ENCODE data around the gene UPK1A. TPM values are rescaled to one million over a fixed set of nuclear protein-coding genes. Genes with fewer than 3 reads are reported as not detected.
"Not testable (repeated sequence)": the region's sequence is repeated elsewhere in the genome, so short reads cannot be mapped to it uniquely, and the experiment has no call there.

UPK1A gene
- polyA plus RNA-seq, 6 donors from 2014 or later: not detected

DNA sequence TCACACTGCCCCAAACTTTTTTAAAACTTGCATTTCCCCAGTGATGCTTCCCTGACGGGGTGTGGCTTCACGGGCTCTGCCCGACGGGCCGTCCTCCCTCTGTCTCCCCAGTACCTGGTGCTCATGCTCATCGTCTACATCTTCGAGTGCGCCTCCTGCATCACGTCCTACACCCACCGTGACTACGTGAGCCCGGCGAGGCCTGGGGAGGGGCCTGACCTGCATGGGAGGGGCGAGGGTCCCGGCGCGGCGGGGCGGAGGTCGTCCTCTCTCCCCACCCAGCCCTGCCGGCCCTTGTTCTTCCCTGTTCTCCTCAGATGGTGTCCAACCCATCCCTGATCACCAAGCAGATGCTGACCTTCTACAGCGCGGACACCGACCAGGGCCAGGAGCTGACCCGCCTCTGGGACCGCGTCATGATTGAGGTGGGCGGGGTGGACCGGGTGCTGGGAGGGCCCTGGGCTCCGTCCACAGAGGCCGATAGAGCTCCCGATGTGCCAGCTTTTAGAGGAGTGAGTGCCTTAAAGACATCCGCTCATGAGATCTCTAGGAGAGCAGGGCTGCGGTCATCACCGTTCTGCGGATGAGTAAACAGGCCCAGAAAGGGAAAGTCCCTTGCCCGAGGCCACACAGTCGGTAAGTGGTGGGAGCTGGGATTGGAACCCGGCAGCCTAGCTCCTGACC, 6.9 kb downstream of the UPK1A start:
- Mint-ChIP-seq H3K27ac (no peak overlapping the region), H3K4me3 (peak overlapping the region; percentile 61 to 79 (median 73)), H3K9me3 (peaks cover 0 to 4% (median 0%) of the 10 kb centered on the region in 7 donors), H3K36me3 (peaks cover 0 to 6% of the 10 kb centered on the region in 2 donors), H3K4me1 (peaks cover 3 to 10% (median 7%) of the 10 kb centered on the region in 3 donors), H3K27me3 (peaks cover 22 to 64% (median 58%) of the 10 kb centered on the region in 3 donors)
- peak; percentile 61 to 67 for ATAC-seq (ENCODE audit: low read depth in 2 of 2)
- DNase-seq: no peak

DNA sequence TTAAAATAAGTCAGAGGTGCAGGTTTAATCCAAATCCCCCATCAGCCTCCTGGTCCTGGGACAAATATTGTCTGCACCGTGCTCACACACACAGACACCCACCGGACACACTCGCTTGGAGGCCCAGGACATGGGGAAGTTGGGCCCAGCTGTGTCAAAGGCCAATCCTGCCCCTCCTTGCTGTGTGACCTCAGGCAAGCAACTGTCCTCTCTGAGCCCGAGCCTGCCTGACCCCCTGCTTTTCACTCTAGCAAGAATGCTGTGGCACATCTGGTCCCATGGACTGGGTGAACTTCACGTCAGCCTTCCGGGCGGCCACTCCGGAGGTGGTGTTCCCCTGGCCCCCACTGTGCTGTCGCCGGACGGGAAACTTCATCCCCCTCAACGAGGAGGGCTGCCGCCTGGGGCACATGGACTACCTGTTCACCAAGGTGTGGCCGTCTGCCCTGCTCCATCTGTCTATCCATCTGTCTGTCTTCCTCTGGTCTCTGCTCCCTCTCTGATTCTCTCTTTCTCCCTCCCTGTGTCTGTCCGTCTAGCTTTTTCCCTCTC, 9.3 kb downstream of the UPK1A start:
- Mint-ChIP-seq H3K9me3 (peaks cover 0 to 4% (median 0%) of the 10 kb centered on the region in 7 donors), H3K36me3 (peaks cover 0 to 6% of the 10 kb centered on the region in 2 donors), H3K4me3 (peak overlapping the region in 1 of 8 donors; percentile 78), H3K27ac (no peak overlapping the region), H3K4me1 (peaks cover 3 to 7% (median 6%) of the 10 kb centered on the region in 3 donors), H3K27me3 (peaks cover 22 to 57% (median 47%) of the 10 kb centered on the region in 3 donors)
- ATAC-seq (ENCODE audit: low read depth in 2 of 2): no peak
- no peak for DNase-seq

DNA sequence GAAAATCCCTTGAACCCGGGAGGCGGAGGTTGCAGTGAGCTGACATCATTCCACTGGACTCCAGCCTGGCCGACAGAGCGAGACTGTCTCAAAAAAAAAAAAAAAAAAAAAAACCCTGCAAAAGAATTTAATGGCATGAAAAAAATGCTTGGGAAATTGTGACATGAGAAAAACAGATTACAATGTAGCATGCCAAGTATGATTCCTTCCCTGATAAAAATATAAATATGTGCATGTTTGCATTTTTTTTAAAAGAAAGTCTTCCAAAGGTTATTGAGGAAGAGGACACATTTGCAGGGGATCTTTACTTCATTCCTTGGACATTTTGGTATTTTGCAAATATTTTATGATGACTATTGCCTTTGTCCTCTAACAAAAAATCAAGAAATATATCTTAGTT, 23.5 kb downstream of the UPK1A start:
- DNase-seq (no peak), ATAC-seq (ENCODE audit: low read depth in 2 of 2) (no peak)
- Mint-ChIP-seq H3K4me3 (no peak overlapping the region), H3K27me3 (peaks cover 0 to 4% (median 0%) of the 10 kb centered on the region in 3 donors), H3K36me3 (no peaks in the 10 kb centered on the region), H3K9me3 (no peaks in the 10 kb centered on the region), H3K27ac (no peak overlapping the region), H3K4me1 (peaks cover 0 to 6% (median 4%) of the 10 kb centered on the region in 3 donors)

DNA sequence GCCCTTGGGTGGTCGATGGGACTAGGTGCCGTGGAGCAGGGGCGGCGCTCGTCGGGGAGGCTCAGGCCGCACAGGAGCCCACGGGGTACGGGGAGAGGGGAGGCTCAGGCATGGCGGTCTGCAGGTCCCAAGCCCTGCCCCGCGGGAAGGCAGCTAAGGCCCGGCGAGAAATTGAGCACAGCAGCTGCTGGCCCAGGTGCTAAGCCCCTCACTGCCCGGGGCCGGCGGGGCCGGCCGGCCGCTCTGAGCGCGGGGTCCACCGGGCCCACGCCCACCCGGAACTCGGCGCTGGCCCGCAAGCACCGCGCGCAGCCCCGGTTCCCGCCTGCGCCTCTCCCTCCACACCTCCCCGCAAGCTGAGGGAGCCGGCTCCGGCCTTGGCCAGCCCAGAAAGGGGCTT, 24.8 kb downstream of the UPK1A start:
- not testable (repeated sequence) for H3K27ac Mint-ChIP-seq; H3K36me3 Mint-ChIP-seq; H3K27me3 Mint-ChIP-seq; DNase-seq; H3K9me3 Mint-ChIP-seq; ATAC-seq (ENCODE audit: low read depth in 2 of 2); H3K4me3 Mint-ChIP-seq; H3K4me1 Mint-ChIP-seq

DNA sequence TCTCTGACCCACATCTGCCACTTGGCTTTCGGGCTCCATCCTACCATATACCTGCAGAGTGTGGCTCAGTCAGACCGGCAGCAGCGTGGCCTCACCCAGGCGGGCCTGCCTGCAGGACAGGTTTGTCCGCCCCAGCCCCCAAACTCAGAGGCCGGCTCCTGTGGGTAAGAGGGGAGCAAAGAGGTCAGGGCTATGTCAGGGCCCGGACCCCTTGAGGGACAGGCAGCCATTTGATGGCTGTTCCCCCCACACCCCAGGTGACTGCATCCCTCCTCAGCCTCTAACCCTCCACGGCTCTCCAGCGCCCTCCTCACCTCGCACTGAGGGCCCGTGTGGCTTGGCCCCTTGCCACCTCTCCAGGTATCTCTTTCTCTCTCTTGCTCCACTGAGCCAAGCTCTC, 25.7 kb downstream of the UPK1A start:
- DNase-seq: no peak
- peaks cover 0 to 4% (median 0%) of the 10 kb centered on the region in 3 donors for H3K27me3 Mint-ChIP-seq

DNA sequence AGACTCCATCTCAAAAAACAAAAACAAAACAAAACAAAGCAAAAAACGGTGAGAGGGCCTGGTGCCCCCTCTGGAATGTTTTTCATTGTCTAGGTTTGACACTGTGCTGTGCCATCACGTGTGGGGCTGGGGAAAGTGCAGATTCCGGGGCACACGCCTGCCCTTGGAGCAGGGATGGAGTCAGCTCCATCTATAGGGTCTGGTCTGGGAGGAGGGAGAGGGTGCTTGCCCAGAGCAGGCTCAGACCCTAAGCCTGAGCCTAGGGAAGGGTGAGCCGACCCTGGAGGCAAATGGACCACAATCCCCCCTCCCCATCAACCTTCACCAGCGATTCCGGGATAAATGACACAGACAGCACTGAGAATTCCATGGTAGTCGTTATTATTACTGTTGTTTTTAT, 27.1 kb downstream of the UPK1A start:
- Mint-ChIP-seq H3K27ac (no peak overlapping the region), H3K4me1 (peaks cover 0 to 6% (median 4%) of the 10 kb centered on the region in 3 donors), H3K4me3 (no peak overlapping the region), H3K9me3 (no peaks in the 10 kb centered on the region), H3K27me3 (peaks cover 0 to 4% (median under 1%) of the 10 kb centered on the region in 3 donors), H3K36me3 (no peaks in the 10 kb centered on the region)
- DNase-seq (no peak), ATAC-seq (ENCODE audit: low read depth in 2 of 2) (peak; percentile 6 to 7)

More for the DNA sequence above, 25.7 kb downstream of the UPK1A start:
- ATAC-seq (ENCODE audit: low read depth in 2 of 2): no peak
- Mint-ChIP-seq H3K4me3 (no peak overlapping the region), H3K27ac (no peak overlapping the region), H3K4me1 (peaks cover 0 to 6% (median 4%) of the 10 kb centered on the region in 3 donors), H3K36me3 (no peaks in the 10 kb centered on the region), H3K9me3 (no peaks in the 10 kb centered on the region)

DNA sequence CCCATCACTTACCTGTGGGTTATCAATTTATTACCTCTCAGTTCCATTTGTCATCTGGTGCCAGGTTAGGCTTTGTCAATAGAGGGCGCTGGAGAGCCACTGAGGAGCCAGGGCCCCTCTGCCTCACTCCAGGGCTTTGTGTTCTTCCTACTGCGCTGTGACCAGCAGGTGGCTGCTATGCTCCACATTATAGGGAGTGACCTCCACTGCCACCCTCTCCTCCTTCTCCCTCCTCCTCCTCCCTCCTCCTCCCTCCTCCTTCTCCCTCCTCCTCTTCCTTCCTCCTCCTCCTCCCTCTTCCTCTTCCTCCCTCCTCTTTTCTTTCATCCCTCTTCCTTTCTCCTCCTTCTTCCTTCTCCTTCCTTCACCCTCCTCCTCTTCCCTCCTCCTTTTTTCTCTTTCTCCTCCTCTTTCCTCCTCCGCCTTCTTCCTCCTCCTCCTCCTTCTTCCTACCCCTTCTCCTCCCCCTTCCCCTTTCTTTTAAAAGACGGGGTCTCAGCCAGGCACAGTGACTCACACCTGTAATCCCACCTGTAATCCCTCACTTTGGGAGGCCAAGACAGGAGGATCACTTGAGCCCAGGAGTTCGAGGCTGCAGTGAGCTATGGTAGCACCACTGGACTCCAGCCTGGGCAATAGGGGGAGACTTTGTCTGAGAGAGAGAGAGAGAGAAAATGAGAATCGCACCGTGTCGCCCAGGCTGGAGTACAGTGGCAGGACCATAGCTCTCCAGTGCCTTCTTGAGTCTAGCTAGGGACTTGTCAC, 27.7 kb downstream of the UPK1A start:
- Mint-ChIP-seq H3K27me3 (peaks cover 0 to 6% (median 4%) of the 10 kb centered on the region in 3 donors), H3K9me3 (no peaks in the 10 kb centered on the region), H3K4me3 (peak overlapping the region in 1 of 8 donors; percentile 9), H3K4me1 (peaks cover 0 to 6% (median 4%) of the 10 kb centered on the region in 3 donors), H3K36me3 (no peaks in the 10 kb centered on the region), H3K27ac (peak overlapping the region in 1 of 6 donors; percentile 26)
- peak; percentile 100 for ATAC-seq (ENCODE audit: low read depth in 2 of 2)
- DNase-seq: peak; percentile 82

DNA sequence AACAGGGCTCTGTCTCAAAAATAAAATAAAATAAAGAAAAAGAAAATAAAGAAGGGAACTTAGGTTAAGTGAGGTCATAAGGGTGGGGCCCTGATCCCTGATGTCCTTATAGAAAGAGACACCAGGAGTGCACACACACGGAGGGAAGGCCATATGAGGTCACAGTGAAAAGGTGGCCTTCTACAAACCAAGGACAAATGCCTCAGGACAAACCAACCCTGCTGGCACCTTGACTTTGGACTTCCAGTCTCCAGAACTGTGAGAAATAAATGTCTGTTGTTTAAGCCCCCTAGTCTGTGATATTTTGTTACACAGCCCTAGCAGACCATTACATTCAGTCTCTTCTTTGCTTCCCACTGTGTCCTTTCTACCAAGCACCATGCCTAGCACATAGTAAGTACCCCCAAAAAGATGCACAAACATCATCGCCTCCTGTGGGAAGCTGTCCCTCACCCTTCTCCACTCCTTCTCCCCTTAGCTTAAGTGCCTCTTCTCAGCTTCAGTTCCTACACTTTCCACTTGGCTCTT, 29.6 kb downstream of the UPK1A start:
- Mint-ChIP-seq H3K27ac (no peak overlapping the region), H3K4me1 (peaks cover 0 to 6% (median 4%) of the 10 kb centered on the region in 3 donors), H3K9me3 (no peaks in the 10 kb centered on the region), H3K36me3 (no peaks in the 10 kb centered on the region), H3K4me3 (no peak overlapping the region), H3K27me3 (peaks cover 0 to 10% (median 4%) of the 10 kb centered on the region in 3 donors)
- DNase-seq (no peak), ATAC-seq (ENCODE audit: low read depth in 2 of 2) (no peak)

DNA sequence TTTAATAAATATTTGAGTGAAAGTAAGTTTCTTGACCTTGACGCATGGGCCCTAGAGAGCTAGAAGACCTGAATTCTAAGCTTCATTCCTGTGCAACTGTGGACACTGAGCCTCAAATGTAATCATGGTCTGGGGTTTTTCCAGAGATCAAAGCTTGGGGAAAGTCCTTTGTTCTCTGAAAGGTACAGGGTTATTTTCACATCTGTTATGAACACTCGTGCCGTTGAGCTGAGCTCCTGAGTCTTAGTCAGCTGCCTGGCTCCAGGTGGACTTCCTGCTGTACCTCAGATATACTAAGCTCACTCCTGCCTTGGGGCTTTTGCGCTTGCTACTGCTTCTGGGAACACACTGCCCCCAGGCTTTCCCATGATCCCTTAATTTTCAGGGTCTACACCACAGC, 30.5 kb downstream of the UPK1A start:
- no peak overlapping the region for H3K4me3 Mint-ChIP-seq
- DNase-seq (no peak), ATAC-seq (ENCODE audit: low read depth in 2 of 2) (no peak)
- H3K4me1 Mint-ChIP-seq: peaks cover 0 to 6% (median 4%) of the 10 kb centered on the region in 3 donors
- peaks cover under 1 to 10% (median 4%) of the 10 kb centered on the region in 3 donors for H3K27me3 Mint-ChIP-seq
- no peaks in the 10 kb centered on the region for H3K9me3 Mint-ChIP-seq
- no peak overlapping the region for H3K27ac Mint-ChIP-seq
- H3K36me3 Mint-ChIP-seq: no peaks in the 10 kb centered on the region

DNA sequence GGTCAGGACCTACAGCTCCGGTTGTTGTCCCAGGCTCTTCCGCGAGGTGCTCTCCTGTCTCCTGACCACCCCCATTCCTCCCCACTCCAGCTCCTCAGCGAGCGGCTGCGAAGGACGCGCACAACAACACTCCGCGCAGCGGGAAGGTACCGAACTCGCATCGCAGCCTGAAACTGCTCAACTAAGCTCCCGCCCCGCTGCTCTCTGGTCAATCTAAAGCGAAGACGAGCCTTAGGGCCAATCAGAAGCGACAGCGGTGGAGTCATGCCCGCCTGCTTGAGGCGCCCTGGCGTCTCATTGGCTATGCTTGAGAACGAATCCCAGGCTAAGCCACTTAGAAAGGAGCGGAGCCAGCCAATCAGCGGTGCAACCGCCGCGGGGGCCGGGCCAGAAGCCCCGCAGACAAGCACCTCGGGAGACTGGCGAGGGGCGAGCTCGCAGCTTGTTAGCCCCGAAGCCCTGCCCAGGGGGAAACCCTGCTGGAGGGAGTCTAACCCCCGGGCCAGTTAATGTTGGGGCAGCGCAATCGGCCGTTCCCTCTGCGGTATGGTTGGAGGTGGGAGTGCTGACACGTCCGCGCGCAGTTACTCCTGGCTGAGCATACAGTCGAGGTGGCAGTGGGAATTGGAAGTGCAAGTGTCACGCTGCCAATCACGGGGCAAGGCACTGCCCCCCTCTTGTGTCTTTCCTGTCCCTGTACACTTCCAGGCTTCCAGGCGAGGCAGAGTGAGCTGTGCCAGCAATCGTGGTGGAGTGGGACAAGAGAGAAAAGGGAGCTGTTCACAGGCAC, 36.1 kb downstream of the UPK1A start:
- H3K27ac Mint-ChIP-seq: peak overlapping the region in 5 of 6 donors; percentile 53 to 91 (median 87)
- peaks cover 0 to 1% (median 0%) of the 10 kb centered on the region in 7 donors for H3K9me3 Mint-ChIP-seq
- H3K36me3 Mint-ChIP-seq: no peaks in the 10 kb centered on the region
- H3K4me3 Mint-ChIP-seq: peak overlapping the region; percentile 86 to 100 (median 94)
- ATAC-seq (ENCODE audit: low read depth in 2 of 2) (peak; percentile 98 to 99), DNase-seq (peak; percentile 87)
- peaks cover 5 to 7% (median 6%) of the 10 kb centered on the region in 3 donors for H3K4me1 Mint-ChIP-seq
- H3K27me3 Mint-ChIP-seq: peaks cover 6 to 16% (median 7%) of the 10 kb centered on the region in 3 donors

DNA sequence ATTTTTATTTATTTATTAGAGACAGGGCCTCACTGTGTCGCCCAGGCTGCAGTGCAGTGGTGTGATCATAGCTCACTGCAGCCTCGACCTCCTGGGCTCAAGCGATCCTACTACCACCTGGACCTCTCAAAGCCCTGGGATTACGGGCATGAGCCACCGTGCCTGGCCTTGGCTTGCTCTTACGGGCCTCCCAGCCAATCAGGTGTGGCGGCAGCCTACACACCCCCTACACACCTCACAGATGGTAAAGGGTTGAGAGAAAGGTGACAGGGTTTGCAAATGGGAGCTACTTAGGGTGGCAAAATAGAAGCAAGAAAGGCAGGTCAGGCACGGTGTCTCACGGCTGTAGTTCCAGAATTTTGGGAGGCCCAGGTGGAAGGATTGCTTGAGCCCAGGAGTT, 37.0 kb downstream of the UPK1A start:
- Mint-ChIP-seq H3K36me3 (no peaks in the 10 kb centered on the region), H3K4me3 (peak overlapping the region in 6 of 8 donors; percentile 12 to 97 (median 89)), H3K27ac (no peak overlapping the region), H3K9me3 (peaks cover 0 to 1% (median 0%) of the 10 kb centered on the region in 7 donors), H3K27me3 (peaks cover 6 to 16% (median 7%) of the 10 kb centered on the region in 3 donors), H3K4me1 (peaks cover 5 to 7% (median 6%) of the 10 kb centered on the region in 3 donors)
- DNase-seq (no peak), ATAC-seq (ENCODE audit: low read depth in 2 of 2) (no peak)

DNA sequence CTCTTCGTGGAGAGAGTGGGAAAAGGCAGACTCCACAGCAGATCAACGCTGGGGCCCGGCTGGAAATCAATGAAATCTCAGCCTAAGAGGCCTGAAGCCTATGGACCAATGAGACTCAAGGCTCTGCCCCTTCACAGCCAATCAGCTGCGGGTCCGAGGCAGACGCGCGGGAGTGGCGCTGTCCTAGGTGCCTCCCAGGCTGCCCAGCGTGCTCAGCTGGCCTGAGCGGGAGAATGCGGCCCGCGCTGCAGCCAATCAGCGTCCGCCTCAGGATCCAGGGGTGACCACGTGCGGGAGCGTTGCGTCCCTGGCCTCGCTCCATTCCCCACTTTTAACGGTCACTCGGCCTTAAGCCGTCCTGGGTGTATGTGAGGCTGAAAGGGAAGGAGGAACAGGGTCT, 37.9 kb downstream of the UPK1A start, which contains the start of gene ZBTB32:
Gene ZBTB32 (plus strand): TSS at position 341 of the 400 bp plus-strand sequence. CDS start 10,069 bp downstream, outside the sequence.
- DNase-seq (no peak), ATAC-seq (ENCODE audit: low read depth in 2 of 2) (no peak)
- Mint-ChIP-seq H3K4me3 (peak within 1 kb of the TSS in 4 of 8 donors; percentile 12 to 97 (median 46)), H3K27ac (no peak within 1 kb of the TSS), H3K36me3 (no peaks in the 10 kb centered on the region), H3K9me3 (peaks cover 0 to 1% (median 0%) of the 10 kb centered on the region in 7 donors), H3K27me3 (peaks cover 6 to 9% (median 7%) of the 10 kb centered on the region in 3 donors), H3K4me1 (peaks cover 5 to 7% (median 6%) of the 10 kb centered on the region in 3 donors)
